MM.1S (cell line): ENCODE results near the gene B4GALNT3.

Source experiments
- DNase-seq: peaks from one replicate; pipeline ENCODE4 v3.0.0-alpha.2; 2015
- H2AFZ ChIP-seq: fragments of 300-600 bp; sonication (generic); 2 replicates; pipeline ENCODE4 v1.6.0; 2016; ENCODE audit warnings: antibody characterized with exemption, low read length
- H3F3A ChIP-seq: fragments of 300-600 bp; sonication (generic); 2 replicates; pipeline ENCODE4 v1.6.1; 2016; ENCODE audit warnings: mild to moderate bottlenecking, antibody characterized with exemption, low read length, moderate library complexity, mixed read lengths; ENCODE audit not compliant: insufficient read depth
- H3K27ac ChIP-seq: fragments of 300-600 bp; sonication (generic); 2 replicates; pipeline ENCODE4 v1.5.1; 2016; ENCODE audit warnings: mild to moderate bottlenecking, low read length
- H3K27me3 ChIP-seq: fragments of 300-600 bp; sonication (generic); replicated peaks from 2 replicates; pipeline ENCODE4 v1.6.0; 2016; ENCODE audit warnings: low read length; ENCODE audit not compliant: insufficient read depth
- H3K36me3 ChIP-seq: fragments of 300-600 bp; sonication (generic); replicated peaks from 2 replicates; pipeline ENCODE4 v1.6.1; 2016; ENCODE audit warnings: mild to moderate bottlenecking, low read length, mixed read lengths; ENCODE audit not compliant: insufficient read depth
- H3K4me1 ChIP-seq: fragments of 300-600 bp; sonication (generic); 2 replicates; pipeline ENCODE4 v1.6.1; 2016; ENCODE audit warnings: low read length, mixed read lengths
- H3K4me2 ChIP-seq: fragments of 300-600 bp; sonication (generic); 2 replicates; pipeline ENCODE4 v1.6.0; 2016; ENCODE audit warnings: low read depth, low read length
- H3K4me3 ChIP-seq: fragments of 300-600 bp; sonication (generic); 2 replicates; pipeline ENCODE4 v1.5.1; 2016; ENCODE audit warnings: low read length, mixed read lengths
- H3K79me2 ChIP-seq: fragments of 300-600 bp; sonication (generic); 2 replicates; pipeline ENCODE4 v1.6.1; 2016; ENCODE audit warnings: mixed run types, low read length, mixed read lengths
- H3K9ac ChIP-seq: fragments of 300-600 bp; sonication (generic); 2 replicates; pipeline ENCODE4 v1.6.1; 2016; ENCODE audit warnings: low read length, mixed read lengths
- H3K9me2 ChIP-seq: fragments of 300-600 bp; sonication (generic); replicated peaks from 2 replicates; pipeline ENCODE4 v1.6.1; 2016; ENCODE audit warnings: mild to moderate bottlenecking, low read length, mixed read lengths; ENCODE audit not compliant: insufficient read depth
- H3K9me3 ChIP-seq: fragments of 300-600 bp; sonication (generic); replicated peaks from 2 replicates; pipeline ENCODE4 v1.6.1; 2016; ENCODE audit warnings: mild to moderate bottlenecking, low read length, mixed read lengths; ENCODE audit not compliant: insufficient read depth
- H4K20me1 ChIP-seq: fragments of 300-600 bp; sonication (generic); 2 replicates; pipeline ENCODE4 v1.6.1; 2016; ENCODE audit warnings: mild to moderate bottlenecking, low read length, moderate library complexity, mixed read lengths; ENCODE audit not compliant: insufficient read depth
- EZH2 ChIP-seq: fragments of 300-600 bp; sonication (generic); optimal IDR thresholded peaks from 2 replicates; pipeline ENCODE3; 2017; ENCODE audit warnings: low read depth, mild to moderate bottlenecking, antibody characterized with exemption, low read length, mixed read lengths
- EZH2phosphoT487 ChIP-seq: fragments of 300-600 bp; sonication (generic); IDR thresholded peaks from 2 replicates; pipeline ENCODE4 v1.6.1; 2018; ENCODE audit warnings: antibody characterized with exemption, low read length
- TF ChIP-seq, protein P1 (sequence below): fragments of 300-600 bp; sonication (generic); IDR thresholded peaks from 2 replicates; pipeline ENCODE4 v1.5.1; 2016; ENCODE audit warnings: antibody characterized with exemption, low read length, mixed read lengths

B4GALNT3 gene

DNA sequence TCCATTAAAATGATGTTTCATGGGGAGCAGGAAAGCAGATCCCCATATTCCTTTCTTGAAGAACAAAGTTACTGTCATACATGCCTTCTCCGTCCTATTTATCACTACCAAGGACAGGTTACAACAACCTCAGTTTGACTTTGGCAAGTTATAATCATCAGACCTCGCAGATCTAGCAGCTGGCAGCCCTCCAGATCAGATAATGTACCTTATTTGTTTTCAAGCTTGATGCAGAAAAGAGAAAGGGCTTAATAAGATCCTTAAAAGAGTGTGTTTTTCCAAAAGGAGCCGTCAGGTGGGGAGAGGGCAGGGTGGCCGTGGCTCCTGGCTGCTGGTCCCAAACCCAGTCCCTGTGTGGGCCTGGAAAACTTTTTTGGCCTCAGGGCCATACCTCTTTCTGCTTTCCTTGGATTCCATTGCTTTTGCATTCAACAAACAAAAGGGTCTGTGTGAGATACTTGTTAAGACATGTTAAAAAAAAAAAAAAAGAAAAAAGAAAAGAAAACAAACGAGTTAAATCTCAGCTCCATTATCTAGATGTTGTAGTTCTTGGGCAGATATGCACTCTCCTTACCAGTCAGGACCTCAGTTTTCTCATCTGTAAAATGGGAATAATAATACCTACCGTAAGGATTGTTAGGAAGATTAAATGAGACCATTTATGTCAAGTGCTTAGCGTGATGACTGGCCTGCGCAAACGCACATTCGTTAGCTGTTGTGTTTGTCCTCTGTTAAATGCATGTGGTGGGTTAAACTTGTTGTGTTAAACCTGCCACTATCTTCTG is 64.6 kb downstream of the B4GALNT3 start:
- no peak overlapping the region for H3K4me3 ChIP-seq
- H3K27ac ChIP-seq: no peak overlapping the region
- no peak overlapping the region for H2AFZ ChIP-seq
- H3K9ac ChIP-seq: no peak overlapping the region
- no peaks in the 10 kb centered on the region for H3K79me2 ChIP-seq
- H3F3A ChIP-seq: no peaks in the 10 kb centered on the region
- no peaks in the 10 kb centered on the region for H4K20me1 ChIP-seq
- no peak for TF ChIP-seq EZH2phosphoT487
- DNase-seq: no peak
- no peaks in the 10 kb centered on the region for H3K9me2 ChIP-seq
- H3K27me3 ChIP-seq: peaks cover 12% of the 10 kb centered on the region
- no peaks in the 10 kb centered on the region for H3K36me3 ChIP-seq
- H3K4me2 ChIP-seq: no peak overlapping the region
- H3K4me1 ChIP-seq: no peaks in the 10 kb centered on the region
- no peaks in the 10 kb centered on the region for H3K9me3 ChIP-seq

DNA sequence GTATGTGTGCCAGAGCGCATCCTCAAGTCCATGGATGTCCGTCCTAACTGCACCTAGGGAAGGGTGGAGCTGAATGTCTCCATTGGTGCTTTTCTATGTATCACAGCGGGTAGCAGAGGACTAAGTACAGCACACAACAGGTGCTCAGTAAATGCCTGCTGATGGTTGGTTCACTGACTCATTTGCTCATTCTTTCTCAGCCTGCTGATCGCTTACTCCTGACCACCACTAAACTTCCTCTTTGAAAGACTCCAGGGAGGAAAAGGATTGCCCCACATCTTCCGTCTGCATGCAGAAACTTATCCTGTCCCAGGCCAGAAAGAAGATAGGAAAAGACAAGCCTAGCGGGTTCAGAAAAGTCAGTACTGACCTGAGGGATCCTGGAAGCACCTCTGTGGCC is 66.3 kb downstream of the B4GALNT3 start:
- no peak for DNase-seq
- Histone ChIP-seq H3K9ac (no peak overlapping the region), H2AFZ (no peak overlapping the region), H3F3A (no peaks in the 10 kb centered on the region), H3K4me3 (no peak overlapping the region), H3K36me3 (no peaks in the 10 kb centered on the region), H3K79me2 (no peaks in the 10 kb centered on the region), H3K9me3 (no peaks in the 10 kb centered on the region), H3K27ac (no peak overlapping the region), H3K4me1 (no peaks in the 10 kb centered on the region), H3K27me3 (peaks cover 5% of the 10 kb centered on the region; the same call in 1 of the 2 replicates), H3K4me2 (no peak overlapping the region), H4K20me1 (no peaks in the 10 kb centered on the region), H3K9me2 (no peaks in the 10 kb centered on the region)
- TF ChIP-seq, protein P1, sequence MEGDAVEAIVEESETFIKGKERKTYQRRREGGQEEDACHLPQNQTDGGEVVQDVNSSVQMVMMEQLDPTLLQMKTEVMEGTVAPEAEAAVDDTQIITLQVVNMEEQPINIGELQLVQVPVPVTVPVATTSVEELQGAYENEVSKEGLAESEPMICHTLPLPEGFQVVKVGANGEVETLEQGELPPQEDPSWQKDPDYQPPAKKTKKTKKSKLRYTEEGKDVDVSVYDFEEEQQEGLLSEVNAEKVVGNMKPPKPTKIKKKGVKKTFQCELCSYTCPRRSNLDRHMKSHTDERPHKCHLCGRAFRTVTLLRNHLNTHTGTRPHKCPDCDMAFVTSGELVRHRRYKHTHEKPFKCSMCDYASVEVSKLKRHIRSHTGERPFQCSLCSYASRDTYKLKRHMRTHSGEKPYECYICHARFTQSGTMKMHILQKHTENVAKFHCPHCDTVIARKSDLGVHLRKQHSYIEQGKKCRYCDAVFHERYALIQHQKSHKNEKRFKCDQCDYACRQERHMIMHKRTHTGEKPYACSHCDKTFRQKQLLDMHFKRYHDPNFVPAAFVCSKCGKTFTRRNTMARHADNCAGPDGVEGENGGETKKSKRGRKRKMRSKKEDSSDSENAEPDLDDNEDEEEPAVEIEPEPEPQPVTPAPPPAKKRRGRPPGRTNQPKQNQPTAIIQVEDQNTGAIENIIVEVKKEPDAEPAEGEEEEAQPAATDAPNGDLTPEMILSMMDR: no peak
- no peak for TF ChIP-seq EZH2
- no peak for TF ChIP-seq EZH2phosphoT487

DNA sequence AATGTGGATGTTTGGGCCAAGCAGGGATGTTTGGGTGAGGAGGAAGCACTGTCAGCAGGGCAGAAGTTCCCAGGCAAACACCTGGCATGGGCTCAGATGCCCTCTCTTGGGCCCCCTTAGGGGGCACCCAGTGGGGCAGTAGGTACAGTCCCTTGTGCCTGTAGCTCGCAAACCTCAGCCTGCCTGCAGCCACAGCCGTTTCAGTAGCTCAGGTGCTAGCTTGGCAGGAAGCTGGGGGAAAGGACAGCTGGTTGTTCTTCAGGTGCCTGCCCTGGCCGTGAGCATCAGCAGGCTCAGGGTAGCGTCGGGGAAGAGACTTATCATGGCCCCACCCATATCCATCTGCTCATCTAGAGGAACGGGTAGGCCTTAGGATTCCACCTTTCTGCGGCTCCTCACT is 67.5 kb downstream of the B4GALNT3 start:
- no peaks in the 10 kb centered on the region for H3K36me3 ChIP-seq
- H3K9me2 ChIP-seq: no peaks in the 10 kb centered on the region
- no peak overlapping the region for H3K4me3 ChIP-seq
- no peak overlapping the region for H3K27ac ChIP-seq
- no peaks in the 10 kb centered on the region for H3K27me3 ChIP-seq
- no peak overlapping the region for H2AFZ ChIP-seq
- no peaks in the 10 kb centered on the region for H4K20me1 ChIP-seq
- no peaks in the 10 kb centered on the region for H3K79me2 ChIP-seq
- H3K4me1 ChIP-seq: no peaks in the 10 kb centered on the region
- no peaks in the 10 kb centered on the region for H3F3A ChIP-seq
- peak; percentile 70 for DNase-seq
- H3K4me2 ChIP-seq: no peak overlapping the region
- no peaks in the 10 kb centered on the region for H3K9me3 ChIP-seq
- no peak overlapping the region for H3K9ac ChIP-seq
- TF ChIP-seq EZH2phosphoT487 (no peak), EZH2 (no peak)
- TF ChIP-seq, protein P1: no peak

DNA sequence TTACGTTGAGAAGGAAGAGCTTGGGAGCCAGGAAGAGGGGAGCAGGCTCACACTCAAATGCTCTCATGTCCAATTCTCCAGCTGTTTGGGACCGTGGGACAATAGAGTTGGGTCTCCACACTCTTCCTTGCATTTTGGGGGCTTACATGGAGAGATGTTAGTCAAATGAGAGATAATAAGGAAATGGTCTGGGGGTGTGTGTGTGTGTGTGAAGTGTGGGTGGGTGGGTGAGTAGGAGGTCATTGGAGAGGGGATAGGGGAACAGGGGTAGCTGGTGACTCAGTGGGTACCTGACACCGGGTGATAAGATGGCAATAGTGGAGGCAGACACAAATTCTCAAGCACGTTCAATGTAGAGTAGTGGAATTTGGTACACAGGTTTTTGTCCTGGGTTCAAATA is 68.0 kb downstream of the B4GALNT3 start:
- H3K79me2 ChIP-seq: no peaks in the 10 kb centered on the region
- no peaks in the 10 kb centered on the region for H4K20me1 ChIP-seq
- H3K9me3 ChIP-seq: no peaks in the 10 kb centered on the region
- no peaks in the 10 kb centered on the region for H3K36me3 ChIP-seq
- H3K27ac ChIP-seq: no peak overlapping the region
- no peaks in the 10 kb centered on the region for H3F3A ChIP-seq
- no peak for TF ChIP-seq EZH2
- no peak for TF ChIP-seq EZH2phosphoT487
- TF ChIP-seq, protein P1: no peak
- no peak overlapping the region for H3K4me3 ChIP-seq
- no peak overlapping the region for H3K4me2 ChIP-seq
- H3K9me2 ChIP-seq: no peaks in the 10 kb centered on the region
- no peak overlapping the region for H2AFZ ChIP-seq
- no peaks in the 10 kb centered on the region for H3K4me1 ChIP-seq
- no peak overlapping the region for H3K9ac ChIP-seq
- H3K27me3 ChIP-seq: no peaks in the 10 kb centered on the region
- no peak for DNase-seq
